NCI-H345 treated with DMSO at 0.1 percent for 48 hours (cell line): ENCODE results near the gene CPEB1.

ENCODE experiments used
- DNase-seq: peaks from one replicate; lab custom pipeline; 2025; ENCODE audit not compliant: unreplicated experiment; lab: John Stamatoyannopoulos, UW

Gene CPEB1

GRCh38 chr15:82647045-82647834 lies at the start of gene CPEB1:
Gene CPEB1 (minus strand): TSS chr15:82647363. CDS start chr15:82628459, 18,904 bp downstream.
- DNase-seq: no peak

- DNase-seq: no peak
These were observed 45.0 kb upstream of the CPEB1 start for GRCh38 chr15:82692171-82692570.

GRCh38 chr15:82689147-82689546 lies 42.0 kb upstream of the CPEB1 start:
- no peak for DNase-seq

DNA sequence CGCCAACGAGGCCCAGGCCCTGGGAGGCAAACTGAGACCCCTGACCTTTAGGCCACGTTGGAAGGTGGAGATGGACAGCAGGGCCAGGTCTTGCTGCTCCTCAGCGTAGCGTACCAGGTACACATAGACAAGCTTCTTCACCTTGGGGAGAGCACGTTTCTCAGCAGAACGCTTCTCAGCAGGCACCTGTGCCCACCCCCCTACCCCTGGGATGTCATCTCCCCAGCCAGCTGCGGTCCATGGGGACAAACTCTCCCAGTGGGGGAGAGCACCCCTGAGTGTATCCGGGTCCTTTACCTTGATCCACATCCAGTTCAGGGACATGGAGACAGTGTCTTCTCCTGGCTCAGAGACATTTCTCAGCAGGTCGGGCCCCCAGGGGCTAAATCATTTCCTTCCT lies 41.5 kb upstream of the CPEB1 start:
- no peak for DNase-seq

DNA sequence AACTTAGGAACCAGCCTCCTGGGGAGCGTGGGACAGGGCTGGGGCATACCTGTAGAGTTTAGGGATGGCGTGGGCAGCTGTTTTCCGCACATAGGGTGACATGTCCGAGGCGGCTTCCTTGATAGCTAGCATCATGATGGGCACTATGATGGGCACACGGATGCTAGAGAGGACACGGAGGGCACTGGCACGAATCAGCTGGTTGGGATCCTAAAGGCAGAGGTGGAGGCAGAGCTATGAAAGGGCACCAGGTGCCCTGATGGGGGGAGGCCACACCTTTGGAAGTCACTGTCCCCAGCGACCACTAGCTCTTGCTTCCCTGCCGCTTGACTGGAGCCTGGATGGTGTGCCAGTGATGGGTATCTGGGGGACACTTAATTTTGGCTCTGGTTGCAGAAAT lies 34.2 kb upstream of the CPEB1 start:
- DNase-seq: peak; percentile 0

- peak; percentile 23 for DNase-seq
These were observed 33.3 kb upstream of the CPEB1 start for GRCh38 chr15:82680200-82681102.

GRCh38 chr15:82679626-82680199 lies 32.5 kb upstream of the CPEB1 start:
- DNase-seq: no peak

GRCh38 chr15:82677720-82678323 lies 30.7 kb upstream of the CPEB1 start:
- DNase-seq: no peak

GRCh38 chr15:82674873-82675272 lies 27.7 kb upstream of the CPEB1 start:
- no peak for DNase-seq

- no peak for DNase-seq
These were observed 23.5 kb upstream of the CPEB1 start for GRCh38 chr15:82670699-82671098.

DNA sequence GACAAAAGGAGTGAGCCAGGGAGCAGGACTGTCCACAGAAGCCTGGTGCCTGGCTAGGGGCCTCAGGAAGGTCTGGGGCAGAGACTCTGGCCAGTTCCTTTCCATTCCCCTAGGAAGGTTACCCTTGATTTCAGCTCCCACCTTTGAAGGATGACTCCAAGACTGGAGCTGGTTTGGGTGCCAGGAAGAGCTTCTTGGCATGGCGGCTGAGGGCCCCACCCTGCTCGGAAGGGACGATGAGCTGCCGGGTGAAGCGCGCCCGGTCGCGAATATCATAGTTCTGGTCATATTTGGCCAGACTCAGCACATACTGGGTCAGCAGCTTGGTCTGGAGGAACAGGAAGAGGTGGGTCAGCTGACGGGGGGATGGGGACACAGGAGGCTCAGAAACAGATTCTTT lies 19.4 kb upstream of the CPEB1 start:
- no peak for DNase-seq

DNA sequence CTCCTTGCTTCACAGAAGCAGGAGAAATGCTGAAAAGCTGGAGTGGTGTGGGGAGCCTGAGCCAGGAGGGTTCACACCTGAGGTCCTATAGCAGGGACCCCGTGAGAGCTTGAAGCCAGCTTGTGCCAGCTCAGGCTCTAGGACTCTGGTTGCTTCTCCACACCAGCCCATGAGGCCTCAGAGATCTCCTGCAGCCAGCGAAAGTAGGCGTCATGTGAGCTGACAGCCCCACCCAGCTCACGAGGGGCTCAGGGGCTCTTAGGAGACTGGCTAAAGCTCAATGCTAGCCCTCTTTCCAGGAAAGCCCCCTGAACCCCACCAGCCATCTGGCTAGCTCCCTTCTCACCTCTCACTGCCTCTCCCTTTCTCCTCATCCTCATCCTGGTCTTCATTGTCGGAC lies 16.9 kb upstream of the CPEB1 start:
- no peak for DNase-seq

- no peak for DNase-seq
These were observed 16.0 kb upstream of the CPEB1 start for GRCh38 chr15:82663186-82663600.

DNA sequence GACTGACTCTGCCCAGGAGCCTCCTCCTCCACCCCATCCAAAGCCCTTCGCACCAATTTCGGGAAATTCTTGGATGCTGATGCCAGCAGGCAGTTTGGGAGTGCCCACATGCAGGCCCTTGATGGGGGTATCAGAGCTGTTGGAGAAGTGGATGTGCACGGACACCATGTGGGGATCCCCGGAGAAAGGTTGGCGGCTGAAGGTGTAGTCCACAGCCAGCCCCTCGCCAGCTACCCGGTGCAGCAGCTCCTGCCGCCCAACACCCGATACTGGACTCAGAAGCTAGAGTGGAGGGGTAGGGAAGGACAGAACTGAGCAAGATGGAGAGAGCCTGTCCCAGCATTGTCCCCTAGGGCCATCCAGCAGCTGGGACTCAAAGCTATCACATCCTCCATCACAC lies 15.5 kb upstream of the CPEB1 start:
- no peak for DNase-seq

GRCh38 chr15:82660378-82660777 lies 13.2 kb upstream of the CPEB1 start:
- DNase-seq: no peak

- DNase-seq: no peak
These were observed 9.6 kb upstream of the CPEB1 start for GRCh38 chr15:82656641-82657266.

- DNase-seq: no peak
These were observed 8.4 kb upstream of the CPEB1 start for GRCh38 chr15:82655606-82656005.

GRCh38 chr15:82653483-82654168 lies 6.5 kb upstream of the CPEB1 start:
- no peak for DNase-seq

- no peak for DNase-seq
These were observed 4.5 kb upstream of the CPEB1 start for GRCh38 chr15:82651708-82652107.

DNA sequence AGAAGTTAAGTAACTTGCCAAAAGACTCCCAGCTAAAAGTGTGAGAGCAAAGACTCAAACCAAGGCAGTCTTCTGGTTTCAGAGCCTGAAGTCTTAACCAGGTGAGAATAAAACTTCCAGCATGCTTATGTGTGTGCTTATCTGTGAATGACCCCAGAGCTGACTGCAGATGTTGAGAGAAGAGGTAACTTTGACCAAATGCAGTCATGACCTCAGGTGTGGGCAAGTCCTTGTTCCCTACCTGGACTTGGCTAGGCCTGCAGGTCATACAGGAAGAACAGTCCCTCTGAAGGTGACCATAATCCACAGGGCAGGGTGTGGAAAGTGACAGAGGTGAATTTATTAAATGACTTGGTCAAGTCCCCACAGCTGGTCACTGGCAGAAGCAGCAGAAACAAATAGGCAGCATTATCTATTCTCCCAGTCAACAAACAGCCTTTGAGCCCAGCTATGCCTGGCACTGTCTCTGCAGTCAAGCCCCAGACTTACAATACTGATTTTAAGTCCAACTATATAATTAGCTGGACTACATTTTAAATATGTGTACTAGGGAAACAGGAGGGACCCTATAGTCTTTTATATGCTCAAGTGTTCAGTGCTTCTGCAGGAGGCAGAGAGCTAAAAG lies 3.0 kb upstream of the CPEB1 start:
- DNase-seq: no peak
